ENCODE results near the gene TNFRSF13B. TPM values are rescaled to one million over a fixed set of nuclear protein-coding genes. Genes with fewer than 3 reads are reported as not detected.
A peak's percentile ranks its signal among the peaks of the same experiment; 100 is the strongest.

TNFRSF13B gene
- total and polyA plus RNA-seq, 5 experiments from 2014 or later = 1.3 to 1.5 TPM; not detected in 3

- no peak overlapping the region for H3K4me3 Mint-ChIP-seq
- POLR2A ChIA-PET = no interaction called here
Measured at GRCh38 chr17:16953347-16953746, 18.6 kb downstream of the TNFRSF13B start.

DNA sequence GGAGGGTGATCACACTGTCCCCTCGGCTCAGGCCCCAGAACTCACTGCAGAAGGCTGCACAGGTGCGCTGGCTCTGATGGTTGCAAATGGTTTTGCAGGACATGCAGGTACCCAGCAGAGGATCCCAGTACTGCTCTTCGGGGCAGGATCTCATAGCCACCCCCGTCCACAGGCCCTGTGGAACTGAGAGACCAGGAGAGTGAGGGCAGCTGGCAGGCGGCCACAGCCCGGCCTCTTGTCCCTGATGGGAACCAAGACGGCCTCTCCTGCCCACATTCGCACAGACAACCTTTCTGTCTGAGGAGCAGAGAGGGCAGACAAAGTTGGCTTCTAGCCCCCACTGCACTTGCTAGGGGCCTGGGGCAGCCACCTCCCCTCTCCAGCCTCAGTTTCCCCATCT lies 19.5 kb downstream of the TNFRSF13B start:
- peaks cover 0 to 7% (median 0%) of the 10 kb centered on the region in 4 donors for H3K4me1 Mint-ChIP-seq
- peaks cover 13 to 77% (median 41%) of the 10 kb centered on the region in 5 donors for H3K27me3 Mint-ChIP-seq
- H3K27ac Mint-ChIP-seq = no peak overlapping the region
- no peak overlapping the region for H3K4me3 Mint-ChIP-seq
- peaks cover 0 to 36% (median 13%) of the 10 kb centered on the region in 3 donors for H3K36me3 Mint-ChIP-seq
- peaks cover 2 to 36% (median 16%) of the 10 kb centered on the region in 9 donors for H3K9me3 Mint-ChIP-seq
- POLR2A ChIA-PET = no interaction called here
- ATAC-seq (no peak), DNase-seq (no peak)

More at GRCh38 chr17:16953347-16953746, 18.6 kb downstream of the TNFRSF13B start:
- H3K36me3 Mint-ChIP-seq = peaks cover 0 to 28% (median 13%) of the 10 kb centered on the region in 3 donors
- peaks cover 2 to 27% (median 16%) of the 10 kb centered on the region in 9 donors for H3K9me3 Mint-ChIP-seq
- H3K4me1 Mint-ChIP-seq = no peaks in the 10 kb centered on the region
- peaks cover 13 to 77% (median 41%) of the 10 kb centered on the region in 5 donors for H3K27me3 Mint-ChIP-seq
- no peak for ATAC-seq
- no peak for DNase-seq
- no peak overlapping the region for H3K27ac Mint-ChIP-seq

- POLR2A ChIA-PET = no interaction called here
- Mint-ChIP-seq H3K4me1 (peaks cover 0 to 18% (median 0%) of the 10 kb centered on the region in 4 donors), H3K27ac (peak overlapping the region in 1 of 10 donors; percentile 24), H3K4me3 (no peak overlapping the region), H3K9me3 (peaks cover 2 to 37% (median 15%) of the 10 kb centered on the region in 9 donors), H3K36me3 (peaks cover 0 to 27% (median 13%) of the 10 kb centered on the region in 3 donors), H3K27me3 (peaks cover 9 to 59% (median 31%) of the 10 kb centered on the region in 5 donors)
- ATAC-seq (no peak), DNase-seq (no peak)
Measured at GRCh38 chr17:16950488-16950887, 21.4 kb downstream of the TNFRSF13B start.

- Mint-ChIP-seq H3K4me1 (peaks cover 0 to 18% (median 0%) of the 10 kb centered on the region in 4 donors), H3K9me3 (peaks cover 2 to 32% (median 13%) of the 10 kb centered on the region in 9 donors), H3K4me3 (no peak overlapping the region), H3K27ac (peak overlapping the region in 1 of 10 donors; percentile 60), H3K27me3 (peaks cover 4 to 46% (median 24%) of the 10 kb centered on the region in 5 donors), H3K36me3 (peaks cover 0 to 22% (median 9%) of the 10 kb centered on the region in 3 donors)
- POLR2A ChIA-PET = no interaction called here
- ATAC-seq (no peak), DNase-seq (no peak)
Measured at GRCh38 chr17:16948587-16949376, 23.1 kb downstream of the TNFRSF13B start.

GRCh38 chr17:16947470-16947869 lies 24.4 kb downstream of the TNFRSF13B start:
- peaks cover 2 to 46% (median 18%) of the 10 kb centered on the region in 5 donors for H3K27me3 Mint-ChIP-seq
- peaks cover 0 to 18% (median 0%) of the 10 kb centered on the region in 4 donors for H3K4me1 Mint-ChIP-seq
- POLR2A ChIA-PET = no interaction called here
- no peak for DNase-seq
- H3K27ac Mint-ChIP-seq = no peak overlapping the region
- H3K9me3 Mint-ChIP-seq = peaks cover 2 to 32% (median 13%) of the 10 kb centered on the region in 9 donors
- ATAC-seq = no peak
- peaks cover 0 to 22% (median 9%) of the 10 kb centered on the region in 3 donors for H3K36me3 Mint-ChIP-seq
- no peak overlapping the region for H3K4me3 Mint-ChIP-seq

- Mint-ChIP-seq H3K4me1 (peaks cover 0 to 18% (median 0%) of the 10 kb centered on the region in 4 donors), H3K27me3 (peaks cover 0 to 29% (median 8%) of the 10 kb centered on the region in 5 donors), H3K36me3 (peaks cover 0 to 20% (median 9%) of the 10 kb centered on the region in 3 donors), H3K4me3 (peak overlapping the region in 1 of 10 donors; percentile 48), H3K9me3 (peaks cover 2 to 31% (median 13%) of the 10 kb centered on the region in 9 donors), H3K27ac (no peak overlapping the region)
- DNase-seq = no peak
- ATAC-seq = no peak
- POLR2A ChIA-PET = no interaction called here
Measured at GRCh38 chr17:16945663-16946218, 26.2 kb downstream of the TNFRSF13B start.

- Mint-ChIP-seq H3K36me3 (peaks cover 0 to 18% (median 9%) of the 10 kb centered on the region in 3 donors), H3K4me1 (peaks cover 0 to 18% (median 0%) of the 10 kb centered on the region in 4 donors), H3K9me3 (peaks cover 2 to 29% (median 13%) of the 10 kb centered on the region in 9 donors), H3K4me3 (no peak overlapping the region), H3K27me3 (peaks cover 0 to 24% (median 6%) of the 10 kb centered on the region in 5 donors), H3K27ac (no peak overlapping the region)
- POLR2A ChIA-PET = no interaction called here
- no peak for ATAC-seq
- no peak for DNase-seq
Measured at GRCh38 chr17:16945136-16945482, 26.8 kb downstream of the TNFRSF13B start.

DNA sequence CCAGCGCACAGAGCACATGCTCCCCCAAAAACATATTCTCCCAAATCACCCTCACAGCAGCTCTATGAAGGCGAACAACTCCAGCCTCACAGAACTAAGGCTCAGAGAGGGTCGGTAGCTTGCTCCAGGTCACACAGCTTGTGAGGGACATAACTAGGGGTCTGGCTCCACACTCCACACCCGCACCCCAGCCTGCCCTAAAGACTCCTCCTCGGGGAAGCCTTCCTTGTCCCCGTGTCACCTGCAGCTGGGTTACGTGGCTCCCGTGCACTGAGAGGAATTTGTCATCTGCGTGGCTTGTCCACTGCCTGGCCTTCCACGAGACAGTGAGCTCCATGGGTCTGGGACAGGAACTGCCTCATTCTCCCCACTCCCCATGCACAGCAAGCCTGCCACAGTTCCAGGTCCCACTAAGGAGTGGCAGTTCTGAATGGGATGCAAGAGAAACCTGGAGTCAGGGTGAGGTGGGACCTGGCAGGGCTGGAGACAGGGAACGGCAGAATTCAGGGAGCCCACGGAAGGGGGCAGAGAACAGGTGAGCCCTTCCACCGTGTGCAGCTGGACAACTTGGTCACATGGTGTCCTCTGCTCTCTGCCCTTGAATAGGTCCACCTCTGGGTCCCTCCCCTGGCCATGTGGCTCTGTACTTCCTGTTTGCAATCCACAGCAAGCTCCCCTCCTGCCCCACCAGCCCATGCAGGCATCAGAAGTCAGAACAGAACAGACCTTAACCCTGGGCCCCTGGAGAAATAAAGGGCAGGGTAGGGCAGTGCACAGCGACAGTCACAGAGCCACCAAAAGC lies 27.4 kb downstream of the TNFRSF13B start:
- peaks cover 2 to 26% (median 13%) of the 10 kb centered on the region in 9 donors for H3K9me3 Mint-ChIP-seq
- POLR2A ChIA-PET = no interaction called here

DNA sequence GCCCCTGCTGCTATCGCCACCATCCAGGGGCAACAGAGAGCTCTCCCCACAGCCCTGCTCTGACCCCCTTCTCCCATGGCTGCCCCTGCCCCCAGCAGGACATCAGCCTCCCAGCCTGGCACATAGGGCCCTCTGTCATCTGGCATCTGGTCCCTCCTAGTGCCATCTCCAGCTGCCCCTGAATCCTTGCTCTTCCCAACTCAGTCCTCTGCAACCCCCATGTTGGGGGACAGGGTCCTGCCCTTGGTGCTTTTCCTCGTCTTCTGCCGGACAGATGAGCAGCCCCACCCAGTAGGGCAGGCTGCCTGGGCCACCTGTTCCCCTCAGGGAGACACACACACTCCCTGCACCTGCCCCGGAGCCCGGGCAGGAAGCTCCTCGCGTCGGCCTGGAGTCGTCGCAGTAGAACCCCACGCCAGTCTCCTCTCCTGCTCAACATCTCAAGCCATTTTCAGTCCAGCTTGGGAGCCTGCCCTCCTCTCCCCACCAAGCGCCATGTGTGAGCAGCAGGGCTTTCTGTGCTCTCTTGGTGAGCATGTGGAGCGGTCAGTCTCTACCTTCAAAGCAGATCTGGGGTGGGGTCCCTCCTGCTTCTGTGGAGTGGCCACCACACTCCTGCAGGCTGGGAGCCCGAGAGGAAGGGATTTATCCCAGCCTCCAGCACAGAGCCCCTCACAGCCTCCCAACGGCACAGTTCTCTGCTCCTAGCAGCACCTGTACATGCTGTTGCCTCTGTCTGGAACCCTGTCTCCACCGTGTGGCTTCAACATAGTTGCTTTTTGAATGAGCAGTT lies 28.2 kb downstream of the TNFRSF13B start:
- H3K4me1 Mint-ChIP-seq = peaks cover 0 to 18% (median 0%) of the 10 kb centered on the region in 4 donors
- ATAC-seq (no peak), DNase-seq (no peak)
- no peak overlapping the region for H3K27ac Mint-ChIP-seq
- H3K9me3 Mint-ChIP-seq = peaks cover 0 to 18% (median 7%) of the 10 kb centered on the region in 9 donors
- no peak overlapping the region for H3K4me3 Mint-ChIP-seq
- peaks cover 0 to 11% (median 3%) of the 10 kb centered on the region in 3 donors for H3K36me3 Mint-ChIP-seq
- POLR2A ChIA-PET = no interaction called here
- peaks cover 0 to 19% (median 8%) of the 10 kb centered on the region in 5 donors for H3K27me3 Mint-ChIP-seq

More for the DNA sequence above, 27.4 kb downstream of the TNFRSF13B start:
- ATAC-seq = no peak
- Mint-ChIP-seq H3K4me3 (no peak overlapping the region), H3K36me3 (peaks cover 0 to 18% (median 9%) of the 10 kb centered on the region in 3 donors), H3K27ac (no peak overlapping the region), H3K27me3 (peaks cover 0 to 24% (median 6%) of the 10 kb centered on the region in 5 donors), H3K4me1 (peaks cover 0 to 18% (median 0%) of the 10 kb centered on the region in 4 donors)
- DNase-seq = no peak

DNA sequence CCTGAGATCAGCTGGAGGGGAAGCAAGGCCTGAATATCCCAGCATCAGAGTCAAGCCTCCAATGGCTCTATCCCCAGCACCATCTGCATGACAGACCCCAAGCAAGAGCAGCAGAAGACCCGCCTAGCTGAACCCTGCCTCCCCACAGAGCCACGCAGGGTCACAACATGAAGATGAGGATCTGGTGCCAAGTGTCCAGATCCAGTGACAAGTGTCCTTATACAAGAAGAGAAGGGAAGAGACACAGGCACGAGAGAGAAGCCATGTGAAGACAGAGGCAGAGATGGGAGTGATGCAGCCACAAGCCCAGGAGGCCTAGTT lies 28.9 kb downstream of the TNFRSF13B start:
- Mint-ChIP-seq H3K27ac (no peak overlapping the region), H3K4me1 (peaks cover 0 to 17% (median 0%) of the 10 kb centered on the region in 4 donors), H3K4me3 (no peak overlapping the region), H3K9me3 (peaks cover 0 to 10% (median 0%) of the 10 kb centered on the region in 9 donors), H3K27me3 (peaks cover 0 to 18% (median 7%) of the 10 kb centered on the region in 5 donors), H3K36me3 (peaks cover 0 to 5% (median 0%) of the 10 kb centered on the region in 3 donors)
- POLR2A ChIA-PET = no interaction called here
- ATAC-seq = no peak
- DNase-seq = no peak

- no peak for ATAC-seq
- H3K4me3 Mint-ChIP-seq = no peak overlapping the region
- H3K9me3 Mint-ChIP-seq = peaks cover 0 to 7% (median 0%) of the 10 kb centered on the region in 9 donors
- no peaks in the 10 kb centered on the region for H3K36me3 Mint-ChIP-seq
- no peak overlapping the region for H3K27ac Mint-ChIP-seq
- POLR2A ChIA-PET = no interaction called here
- no peak for DNase-seq
- peaks cover 0 to 18% (median 7%) of the 10 kb centered on the region in 5 donors for H3K27me3 Mint-ChIP-seq
- H3K4me1 Mint-ChIP-seq = peaks cover 0 to 11% (median 0%) of the 10 kb centered on the region in 4 donors
Measured at GRCh38 chr17:16942141-16943031, 29.5 kb downstream of the TNFRSF13B start.

All from naive thymus-derived CD8-positive, alpha-beta T cell (primary cell).